ENCODE measurements around the gene PLEKHH1.

The PLEKHH1 gene

GRCh38 chr14:67630186-67630585 lies 97.1 kb downstream of the PLEKHH1 start:
- no peak for DNase-seq (ENCODE audit: extremely low read depth, low read depth)
- H3K4me3 ChIP-seq (replicated peaks; ENCODE audit: low read depth, low read length) = no peak overlapping the region
- TF ChIP-seq CTCF (IDR thresholded peaks at IDR 0.05; ENCODE audit: low read depth, low read length, missing control alignments) = no peak

GRCh38 chr14:67630938-67631337 lies 97.8 kb downstream of the PLEKHH1 start:
- DNase-seq (ENCODE audit: extremely low read depth, low read depth) = no peak
- no peak overlapping the region for H3K4me3 ChIP-seq (replicated peaks; ENCODE audit: low read depth, low read length)
- no peak for TF ChIP-seq CTCF (IDR thresholded peaks at IDR 0.05; ENCODE audit: low read depth, low read length, missing control alignments)

GRCh38 chr14:67633451-67634147 lies 100.5 kb downstream of the PLEKHH1 start:
- DNase-seq (ENCODE audit: extremely low read depth, low read depth) = no peak
- TF ChIP-seq CTCF (IDR thresholded peaks at IDR 0.05; ENCODE audit: low read depth, low read length, missing control alignments) = no peak

GRCh38 chr14:67636361-67636919 lies 103.3 kb downstream of the PLEKHH1 start:
- DNase-seq (ENCODE audit: extremely low read depth, low read depth) = no peak
- no peak for TF ChIP-seq CTCF (IDR thresholded peaks at IDR 0.05; ENCODE audit: low read depth, low read length, missing control alignments)

More at GRCh38 chr14:67633451-67634147, 100.5 kb downstream of the PLEKHH1 start:
- H3K4me3 ChIP-seq (replicated peaks; ENCODE audit: low read depth, low read length) = no peak overlapping the region

GRCh38 chr14:67638642-67639041 lies 105.6 kb downstream of the PLEKHH1 start:
- DNase-seq (ENCODE audit: extremely low read depth, low read depth) = no peak
- no peak for TF ChIP-seq CTCF (IDR thresholded peaks at IDR 0.05; ENCODE audit: low read depth, low read length, missing control alignments)
- no peak overlapping the region for H3K4me3 ChIP-seq (replicated peaks; ENCODE audit: low read depth, low read length)

More at GRCh38 chr14:67636361-67636919, 103.3 kb downstream of the PLEKHH1 start:
- no peak overlapping the region for H3K4me3 ChIP-seq (replicated peaks; ENCODE audit: low read depth, low read length)
